Stimulated activated naive CD4-positive, alpha-beta T cell treated with Interleukin-2 at 50 U/mL for 16 hours (primary cell): ENCODE measurements around the gene ABCA2.
"Not testable (repeated sequence)": the region's sequence is repeated elsewhere in the genome, so short reads cannot be mapped to it uniquely, and the experiment has no call there.

ENCODE experiments used
- DNase-seq: peaks from one replicate; lab custom pipeline; 2025; lab: John Stamatoyannopoulos, UW

ABCA2 gene

GRCh38 chr9:137015976-137016375 lies 12.1 kb downstream of the ABCA2 start:
- no peak for DNase-seq

GRCh38 chr9:137015540-137015930 lies 12.5 kb downstream of the ABCA2 start:
- no peak for DNase-seq

- no peak for DNase-seq
These were observed 13.1 kb downstream of the ABCA2 start for GRCh38 chr9:137014776-137015539.

GRCh38 chr9:137014166-137014565 lies 13.9 kb downstream of the ABCA2 start:
- DNase-seq, result no peak

- DNase-seq, result no peak
These were observed 14.5 kb downstream of the ABCA2 start for GRCh38 chr9:137013571-137013940.

- no peak for DNase-seq
These were observed 15.1 kb downstream of the ABCA2 start for GRCh38 chr9:137012694-137013570.

GRCh38 chr9:137011907-137012675 lies 15.9 kb downstream of the ABCA2 start:
- DNase-seq, result no peak

GRCh38 chr9:137011156-137011555 lies 16.9 kb downstream of the ABCA2 start:
- no peak for DNase-seq

- DNase-seq, result no peak
These were observed 17.9 kb downstream of the ABCA2 start for GRCh38 chr9:137009938-137010732.

- DNase-seq, result no peak
These were observed 18.8 kb downstream of the ABCA2 start for GRCh38 chr9:137009217-137009616.

GRCh38 chr9:137008312-137008711 lies 19.7 kb downstream of the ABCA2 start:
- DNase-seq, result no peak

GRCh38 chr9:137007816-137008270 lies 20.2 kb downstream of the ABCA2 start:
- no peak for DNase-seq

GRCh38 chr9:137007108-137007815 lies 20.8 kb downstream of the ABCA2 start:
- no peak for DNase-seq

GRCh38 chr9:137006116-137007003 lies 21.7 kb downstream of the ABCA2 start:
- no peak for DNase-seq

- DNase-seq, result not testable (repeated sequence)
These were observed 23.8 kb downstream of the ABCA2 start for GRCh38 chr9:137004285-137004684.

- no peak for DNase-seq
These were observed 25.4 kb downstream of the ABCA2 start for GRCh38 chr9:137002646-137003041.

GRCh38 chr9:137001857-137002645 lies 26.0 kb downstream of the ABCA2 start:
- DNase-seq, result no peak

GRCh38 chr9:137000177-137000930 lies 27.7 kb downstream of the ABCA2 start:
- peak; percentile 29 for DNase-seq
